ENCODE data around the gene NME7. TPM values are rescaled to one million over a fixed set of nuclear protein-coding genes. Genes with fewer than 3 reads are reported as not detected.
A peak's percentile ranks its signal among the peaks of the same experiment; 100 is the strongest.
"Not testable (repeated sequence)": the region's sequence is repeated elsewhere in the genome, so short reads cannot be mapped to it uniquely, and the experiment has no call there.

Gene NME7
- total RNA-seq, 1 experiment from 2014 or later, result 9.0 TPM

GRCh38 chr1:169128562-169128961 is 239.0 kb downstream of the NME7 start:
- Mint-ChIP-seq H3K27ac (ENCODE audit: unreplicated experiment) (peak overlapping the region; percentile 28), H3K9me3 (ENCODE audit: unreplicated experiment) (no peaks in the 10 kb centered on the region), H3K27me3 (ENCODE audit: insufficient read depth, unreplicated experiment) (no peaks in the 10 kb centered on the region), H3K36me3 (ENCODE audit: insufficient read depth, unreplicated experiment) (peaks cover 99% of the 10 kb centered on the region), H3K4me1 (ENCODE audit: low read depth, unreplicated experiment) (peaks cover 11% of the 10 kb centered on the region), H3K4me3 (ENCODE audit: unreplicated experiment) (no peak overlapping the region)
- DNase-seq, result no peak
- BruUV-seq (replicated peaks), result no TSS peak
- Histone ChIP-seq H3K27me3 (replicated peaks; ENCODE audit: control insufficient read depth, insufficient read depth, low read length) (no peaks in the 10 kb centered on the region), H3K9me3 (no peaks in the 10 kb centered on the region), H3K4me1 (peaks cover 8% of the 10 kb centered on the region), H3K36me3 (ENCODE audit: control insufficient read depth, insufficient read depth, low read length) (peaks cover 13% of the 10 kb centered on the region), H3K4me3 (ENCODE audit: low read depth, low read length) (no peak overlapping the region)
- no peak for TF ChIP-seq CTCF (IDR thresholded peaks at IDR 0.05; ENCODE audit: insufficient read depth in 1 of 2, low read depth in 1 of 2, low read length in 1 of 2, severe bottlenecking in 1 of 2, unreplicated experiment in 1 of 2)
- CTCF ChIA-PET, result no interaction called here
- intact Hi-C loops (cut with micrococcal nuclease; ENCODE audit: unreplicated experiment), result no loop called here
- POLR2A ChIA-PET, result no interaction called here

- peaks cover 99% of the 10 kb centered on the region for H3K36me3 Mint-ChIP-seq (ENCODE audit: insufficient read depth, unreplicated experiment)
- POLR2A ChIA-PET, result no interaction called here
- H3K27ac Mint-ChIP-seq (ENCODE audit: unreplicated experiment), result peak overlapping the region; percentile 25
- DNase-seq, result no peak
- H3K27me3 Mint-ChIP-seq (ENCODE audit: insufficient read depth, unreplicated experiment), result no peaks in the 10 kb centered on the region
- no peak for TF ChIP-seq CTCF (IDR thresholded peaks at IDR 0.05; ENCODE audit: insufficient read depth in 1 of 2, low read depth in 1 of 2, low read length in 1 of 2, severe bottlenecking in 1 of 2, unreplicated experiment in 1 of 2)
- no TSS peak for BruUV-seq (replicated peaks)
- peaks cover 11% of the 10 kb centered on the region for H3K36me3 ChIP-seq (ENCODE audit: control insufficient read depth, insufficient read depth, low read length)
- CTCF ChIA-PET, result no interaction called here
- H3K9me3 ChIP-seq, result no peaks in the 10 kb centered on the region
- peaks cover 21% of the 10 kb centered on the region for H3K4me1 Mint-ChIP-seq (ENCODE audit: low read depth, unreplicated experiment)
- H3K9me3 Mint-ChIP-seq (ENCODE audit: unreplicated experiment), result no peaks in the 10 kb centered on the region
- no peak overlapping the region for H3K4me3 ChIP-seq (ENCODE audit: low read depth, low read length)
- no peak overlapping the region for H3K4me3 Mint-ChIP-seq (ENCODE audit: unreplicated experiment)
- H3K27me3 ChIP-seq (replicated peaks; ENCODE audit: control insufficient read depth, insufficient read depth, low read length), result no peaks in the 10 kb centered on the region
- H3K4me1 ChIP-seq, result peaks cover 8% of the 10 kb centered on the region
- intact Hi-C loops (cut with micrococcal nuclease; ENCODE audit: unreplicated experiment), result no loop called here
Measured at GRCh38 chr1:169127305-169127704, 240.3 kb downstream of the NME7 start.

- no peak overlapping the region for H3K4me3 ChIP-seq (ENCODE audit: low read depth, low read length)
- H3K4me1 Mint-ChIP-seq (ENCODE audit: low read depth, unreplicated experiment), result peaks cover 30% of the 10 kb centered on the region
- no peaks in the 10 kb centered on the region for H3K27me3 Mint-ChIP-seq (ENCODE audit: insufficient read depth, unreplicated experiment)
- no peaks in the 10 kb centered on the region for H3K9me3 ChIP-seq
- no peak for TF ChIP-seq CTCF (IDR thresholded peaks at IDR 0.05; ENCODE audit: insufficient read depth in 1 of 2, low read depth in 1 of 2, low read length in 1 of 2, severe bottlenecking in 1 of 2, unreplicated experiment in 1 of 2)
- ChIA-PET POLR2A (no interaction called here), CTCF (no interaction called here)
- no peak for DNase-seq
- H3K36me3 Mint-ChIP-seq (ENCODE audit: insufficient read depth, unreplicated experiment), result peaks cover 99% of the 10 kb centered on the region
- H3K36me3 ChIP-seq (ENCODE audit: control insufficient read depth, insufficient read depth, low read length), result peaks cover 15% of the 10 kb centered on the region
- intact Hi-C loops (cut with micrococcal nuclease; ENCODE audit: unreplicated experiment), result no loop called here
- no peaks in the 10 kb centered on the region for H3K27me3 ChIP-seq (replicated peaks; ENCODE audit: control insufficient read depth, insufficient read depth, low read length)
- no peaks in the 10 kb centered on the region for H3K9me3 Mint-ChIP-seq (ENCODE audit: unreplicated experiment)
- no TSS peak for BruUV-seq (replicated peaks)
- no peak overlapping the region for H3K27ac Mint-ChIP-seq (ENCODE audit: unreplicated experiment)
- H3K4me3 Mint-ChIP-seq (ENCODE audit: unreplicated experiment), result no peak overlapping the region
- H3K4me1 ChIP-seq, result peaks cover 15% of the 10 kb centered on the region
Measured at GRCh38 chr1:169126335-169126734, 241.3 kb downstream of the NME7 start.

- not testable (repeated sequence) for H3K9me3 ChIP-seq
Measured at GRCh38 chr1:169125597-169125996, 242.0 kb downstream of the NME7 start.

More at GRCh38 chr1:169125597-169125996, 242.0 kb downstream of the NME7 start:
- H3K4me3 Mint-ChIP-seq (ENCODE audit: unreplicated experiment); H3K4me3 ChIP-seq (ENCODE audit: low read depth, low read length); H3K27ac Mint-ChIP-seq (ENCODE audit: unreplicated experiment); POLR2A ChIA-PET; intact Hi-C loops (cut with micrococcal nuclease; ENCODE audit: unreplicated experiment); BruUV-seq (replicated peaks); H3K27me3 Mint-ChIP-seq (ENCODE audit: insufficient read depth, unreplicated experiment); DNase-seq; H3K27me3 ChIP-seq (replicated peaks; ENCODE audit: control insufficient read depth, insufficient read depth, low read length); H3K9me3 Mint-ChIP-seq (ENCODE audit: unreplicated experiment): not testable (repeated sequence)
- H3K36me3 Mint-ChIP-seq (ENCODE audit: insufficient read depth, unreplicated experiment), result peaks cover 99% of the 10 kb centered on the region
- peaks cover 30% of the 10 kb centered on the region for H3K4me1 Mint-ChIP-seq (ENCODE audit: low read depth, unreplicated experiment)
- peaks cover 20% of the 10 kb centered on the region for H3K4me1 ChIP-seq
- CTCF ChIA-PET, result interaction anchor here (0.6 to 0.8 kb wide), 2 partner anchors 9 to 12 kb away, joined by 3 to 7 read pairs; no protein-coding TSS in a partner anchor
- peaks cover 14% of the 10 kb centered on the region for H3K36me3 ChIP-seq (ENCODE audit: control insufficient read depth, insufficient read depth, low read length)
